Tibial nerve (tissue), 4 donors: ENCODE data around the gene ADAMTSL1.

Experiments
- EP300 ChIP-seq, 2 donors: sonication (generic); formaldehyde crosslinking; IDR thresholded peaks; one replicate each; pipeline ENCODE4 v1.6.1; 2017; ENCODE audit warnings: antibody characterized with exemption in 2 of 2, mild to moderate bottlenecking in 1 of 2
- TF ChIP-seq, protein P1 (sequence below), 5 experiments: fragments of 200-600 bp in 3 of 5; fragments of 450-650 bp in 2 of 5; sonication (generic) in 3 of 5; IDR thresholded peaks; one replicate each; pipeline ENCODE4 v1.5.1; 2016 to 2019; ENCODE audit warnings: antibody characterized with exemption in 5 of 5, mild to moderate bottlenecking in 3 of 5, moderate library complexity in 2 of 5

DNA sequence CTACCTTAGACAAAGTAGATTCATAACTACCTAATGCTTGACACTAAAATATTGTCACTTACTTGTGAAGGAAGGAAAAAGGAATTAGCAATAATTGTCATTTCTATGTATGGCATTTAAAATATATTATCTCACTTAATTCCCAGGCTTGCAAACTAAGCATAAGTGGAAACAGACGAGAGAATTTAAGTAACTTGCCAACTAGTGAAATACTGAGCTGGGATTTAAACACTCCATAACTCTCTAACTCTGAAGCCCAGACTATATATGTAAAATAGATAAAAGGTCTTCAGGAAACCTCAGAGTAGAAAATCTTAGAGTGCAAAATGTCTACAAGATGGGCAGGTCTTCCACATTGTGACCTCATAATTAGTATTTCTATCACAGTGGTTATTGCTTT is 301.3 kb downstream of the ADAMTSL1 start:
- TF ChIP-seq, protein P1, sequence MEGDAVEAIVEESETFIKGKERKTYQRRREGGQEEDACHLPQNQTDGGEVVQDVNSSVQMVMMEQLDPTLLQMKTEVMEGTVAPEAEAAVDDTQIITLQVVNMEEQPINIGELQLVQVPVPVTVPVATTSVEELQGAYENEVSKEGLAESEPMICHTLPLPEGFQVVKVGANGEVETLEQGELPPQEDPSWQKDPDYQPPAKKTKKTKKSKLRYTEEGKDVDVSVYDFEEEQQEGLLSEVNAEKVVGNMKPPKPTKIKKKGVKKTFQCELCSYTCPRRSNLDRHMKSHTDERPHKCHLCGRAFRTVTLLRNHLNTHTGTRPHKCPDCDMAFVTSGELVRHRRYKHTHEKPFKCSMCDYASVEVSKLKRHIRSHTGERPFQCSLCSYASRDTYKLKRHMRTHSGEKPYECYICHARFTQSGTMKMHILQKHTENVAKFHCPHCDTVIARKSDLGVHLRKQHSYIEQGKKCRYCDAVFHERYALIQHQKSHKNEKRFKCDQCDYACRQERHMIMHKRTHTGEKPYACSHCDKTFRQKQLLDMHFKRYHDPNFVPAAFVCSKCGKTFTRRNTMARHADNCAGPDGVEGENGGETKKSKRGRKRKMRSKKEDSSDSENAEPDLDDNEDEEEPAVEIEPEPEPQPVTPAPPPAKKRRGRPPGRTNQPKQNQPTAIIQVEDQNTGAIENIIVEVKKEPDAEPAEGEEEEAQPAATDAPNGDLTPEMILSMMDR (IDR thresholded peaks at IDR 0.05) = no peak
- no peak for TF ChIP-seq EP300 (IDR thresholded peaks at IDR 0.05)
